HepG2 (cell line): ENCODE measurements around the gene C6orf15. TPM values are rescaled to one million over a fixed set of nuclear protein-coding genes. Genes with fewer than 3 reads are reported as not detected.

Source experiments
- FOXM1 ChIP-seq: sonication (generic); formaldehyde crosslinking; IDR thresholded peaks from 2 replicates; pipeline ENCODE4 v1.5.0; 2020; ENCODE audit warnings: missing genetic modification reagents
- NCOA5 ChIP-seq: sonication (generic); formaldehyde crosslinking; IDR thresholded peaks from 2 replicates; pipeline ENCODE4 v1.4.0; 2020; ENCODE audit warnings: missing genetic modification reagents
- NR3C1 ChIP-seq: sonication (generic); formaldehyde crosslinking; IDR thresholded peaks from 2 replicates; pipeline ENCODE4 v1.4.0; 2020; ENCODE audit warnings: missing genetic modification reagents
- REXO4 ChIP-seq: sonication (generic); formaldehyde crosslinking; IDR thresholded peaks from 2 replicates; pipeline ENCODE4 v1.8.0; 2022; ENCODE audit warnings: missing genetic modification reagents, mild to moderate bottlenecking, borderline replicate concordance
- THYN1 ChIP-seq: sonication (generic); formaldehyde crosslinking; IDR thresholded peaks from 2 replicates; pipeline ENCODE4 v1.8.1; 2023; ENCODE audit warnings: low read depth, mild to moderate bottlenecking, moderate library complexity, missing genetic modification reagents, borderline replicate concordance
- XBP1 ChIP-seq: sonication (generic); formaldehyde crosslinking; IDR thresholded peaks from 2 replicates; pipeline ENCODE4 v1.5.0; 2020; ENCODE audit warnings: missing genetic modification reagents
- ZNF550 ChIP-seq: sonication (generic); formaldehyde crosslinking; IDR thresholded peaks from 2 replicates; pipeline ENCODE4 v1.4.0; 2020; ENCODE audit warnings: mild to moderate bottlenecking, missing genetic modification reagents, borderline replicate concordance
- ZNF614 ChIP-seq: IDR thresholded peaks from 2 replicates; pipeline ENCODE4 v1.6.1; 2018; ENCODE audit warnings: missing biosample characterization, missing genetic modification reagents, inconsistent platforms, borderline replicate concordance
- polyA plus RNA-seq, 8 experiments: library from polyadenylated mRNA; depleted of rRNA in 3 of 8; stranded (reverse) in 7 of 8; unstranded in 1 of 8; fragments of >200 nt; fragmentation: Illumina TruSeq in 4 of 8; extraction: Trizol in 4 of 8; gene quantifications; 2 replicates each; pipeline versions ENCODE4 v1.2.1 to v1.2.3, GENCODE V29; 2011 to 2016; ENCODE audit warnings: low read depth in 4 of 8, missing spikeins in 1 of 8, mixed read lengths in 1 of 8; ENCODE audit not compliant: insufficient read depth in 1 of 8
- total RNA-seq, 5 experiments: library from RNA; depleted of rRNA; stranded (reverse); fragments of >200 nt; fragmentation: Illumina TruSeq; extraction: Trizol; gene quantifications; 2 replicates each; pipeline ENCODE4 v1.2.3, GENCODE V29; 2016; ENCODE audit warnings: low read depth in 1 of 5
- TF ChIP-seq, protein P1 (sequence below), 2 experiments: IDR thresholded peaks; 2 replicates each; pipeline ENCODE4 v1.6.1; 2011 to 2012; ENCODE audit warnings: low read length in 2 of 2, borderline replicate concordance in 1 of 2, low read depth in 1 of 2, mild to moderate bottlenecking in 1 of 2, moderate library complexity in 1 of 2
- TF ChIP-seq, protein P2 (sequence below): sonication (generic); formaldehyde crosslinking; IDR thresholded peaks from 2 replicates; pipeline ENCODE4 v1.4.0; 2020; ENCODE audit warnings: missing genetic modification reagents
- TF ChIP-seq, protein P3 (sequence below): sonication (generic); formaldehyde crosslinking; IDR thresholded peaks from 2 replicates; pipeline ENCODE4 v1.4.0; 2020; ENCODE audit warnings: missing genetic modification reagents
- TF ChIP-seq, protein P4 (sequence below): sonication (generic); formaldehyde crosslinking; IDR thresholded peaks from 2 replicates; pipeline ENCODE4 v1.8.1; 2022; ENCODE audit warnings: low read depth, mild to moderate bottlenecking, missing genetic modification reagents
- TF ChIP-seq, protein P5 (sequence below): sonication (generic); formaldehyde crosslinking; IDR thresholded peaks from 2 replicates; pipeline ENCODE4 v1.4.0; 2020; ENCODE audit warnings: missing genetic modification reagents, low read depth, mild to moderate bottlenecking, borderline replicate concordance

The C6orf15 gene
- total and polyA plus RNA-seq, 2 of the 13 experiments (the other 11 are each of a cell fraction or from before 2014, with no cell fraction given), result not detected

DNA sequence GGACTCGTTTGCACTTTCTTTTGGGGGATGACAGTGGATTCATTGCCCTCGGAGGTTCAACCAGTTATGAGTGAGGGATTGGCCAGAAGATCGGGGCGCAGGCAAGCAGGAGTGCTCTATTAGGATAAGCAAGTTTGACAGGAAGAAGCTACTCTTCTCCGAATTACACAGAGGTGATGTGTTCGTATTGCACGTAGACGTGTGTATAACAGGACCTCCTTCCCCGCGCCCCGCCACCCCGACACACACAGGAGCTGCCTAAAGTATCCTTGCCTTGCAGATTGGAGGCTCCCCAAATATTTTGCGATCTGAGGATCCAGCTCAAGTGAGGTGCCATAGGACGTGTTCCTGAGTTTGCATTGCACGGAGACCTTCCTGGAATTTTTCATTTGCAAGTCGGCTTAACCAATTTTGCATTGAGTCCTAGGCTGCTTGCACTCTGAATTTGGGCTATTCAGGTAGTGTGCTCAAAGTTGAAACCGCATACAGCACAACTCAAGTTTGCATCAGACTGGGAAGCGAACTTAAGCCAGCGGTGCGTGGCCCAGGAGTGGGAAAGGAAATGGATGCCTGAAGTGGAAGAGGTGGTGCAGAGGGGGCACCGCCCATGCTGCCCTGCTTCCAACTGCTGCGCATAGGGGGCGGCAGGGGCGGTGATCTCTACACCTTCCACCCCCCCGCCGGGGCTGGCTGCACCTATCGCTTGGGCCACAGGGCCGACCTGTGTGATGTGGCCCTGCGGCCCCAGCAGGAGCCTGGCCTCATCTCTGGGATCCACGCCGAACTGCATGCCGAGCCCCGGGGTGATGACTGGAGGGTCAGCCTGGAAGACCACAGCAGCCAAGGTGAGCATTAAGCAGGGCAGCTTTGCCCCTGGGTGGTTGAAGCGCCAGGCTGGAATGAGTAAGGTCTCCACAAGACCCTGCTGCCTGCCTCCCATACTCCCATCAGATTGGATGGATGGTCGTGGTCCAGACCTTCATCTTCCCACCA lies 46.8 kb upstream of the C6orf15 start (continued):
- TF ChIP-seq THYN1 (CRISPR knock-in tag), result no peak
- TF ChIP-seq, protein P1, sequence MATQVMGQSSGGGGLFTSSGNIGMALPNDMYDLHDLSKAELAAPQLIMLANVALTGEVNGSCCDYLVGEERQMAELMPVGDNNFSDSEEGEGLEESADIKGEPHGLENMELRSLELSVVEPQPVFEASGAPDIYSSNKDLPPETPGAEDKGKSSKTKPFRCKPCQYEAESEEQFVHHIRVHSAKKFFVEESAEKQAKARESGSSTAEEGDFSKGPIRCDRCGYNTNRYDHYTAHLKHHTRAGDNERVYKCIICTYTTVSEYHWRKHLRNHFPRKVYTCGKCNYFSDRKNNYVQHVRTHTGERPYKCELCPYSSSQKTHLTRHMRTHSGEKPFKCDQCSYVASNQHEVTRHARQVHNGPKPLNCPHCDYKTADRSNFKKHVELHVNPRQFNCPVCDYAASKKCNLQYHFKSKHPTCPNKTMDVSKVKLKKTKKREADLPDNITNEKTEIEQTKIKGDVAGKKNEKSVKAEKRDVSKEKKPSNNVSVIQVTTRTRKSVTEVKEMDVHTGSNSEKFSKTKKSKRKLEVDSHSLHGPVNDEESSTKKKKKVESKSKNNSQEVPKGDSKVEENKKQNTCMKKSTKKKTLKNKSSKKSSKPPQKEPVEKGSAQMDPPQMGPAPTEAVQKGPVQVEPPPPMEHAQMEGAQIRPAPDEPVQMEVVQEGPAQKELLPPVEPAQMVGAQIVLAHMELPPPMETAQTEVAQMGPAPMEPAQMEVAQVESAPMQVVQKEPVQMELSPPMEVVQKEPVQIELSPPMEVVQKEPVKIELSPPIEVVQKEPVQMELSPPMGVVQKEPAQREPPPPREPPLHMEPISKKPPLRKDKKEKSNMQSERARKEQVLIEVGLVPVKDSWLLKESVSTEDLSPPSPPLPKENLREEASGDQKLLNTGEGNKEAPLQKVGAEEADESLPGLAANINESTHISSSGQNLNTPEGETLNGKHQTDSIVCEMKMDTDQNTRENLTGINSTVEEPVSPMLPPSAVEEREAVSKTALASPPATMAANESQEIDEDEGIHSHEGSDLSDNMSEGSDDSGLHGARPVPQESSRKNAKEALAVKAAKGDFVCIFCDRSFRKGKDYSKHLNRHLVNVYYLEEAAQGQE (IDR thresholded peaks at IDR 0.05; ENCODE audit: borderline replicate concordance in 1 of 2, low read depth in 1 of 2, low read length in 2 of 2), result no peak
- TF ChIP-seq REXO4, result no peak
- no peak for TF ChIP-seq NR3C1 (CRISPR knock-in tag)
- TF ChIP-seq, protein P2, sequence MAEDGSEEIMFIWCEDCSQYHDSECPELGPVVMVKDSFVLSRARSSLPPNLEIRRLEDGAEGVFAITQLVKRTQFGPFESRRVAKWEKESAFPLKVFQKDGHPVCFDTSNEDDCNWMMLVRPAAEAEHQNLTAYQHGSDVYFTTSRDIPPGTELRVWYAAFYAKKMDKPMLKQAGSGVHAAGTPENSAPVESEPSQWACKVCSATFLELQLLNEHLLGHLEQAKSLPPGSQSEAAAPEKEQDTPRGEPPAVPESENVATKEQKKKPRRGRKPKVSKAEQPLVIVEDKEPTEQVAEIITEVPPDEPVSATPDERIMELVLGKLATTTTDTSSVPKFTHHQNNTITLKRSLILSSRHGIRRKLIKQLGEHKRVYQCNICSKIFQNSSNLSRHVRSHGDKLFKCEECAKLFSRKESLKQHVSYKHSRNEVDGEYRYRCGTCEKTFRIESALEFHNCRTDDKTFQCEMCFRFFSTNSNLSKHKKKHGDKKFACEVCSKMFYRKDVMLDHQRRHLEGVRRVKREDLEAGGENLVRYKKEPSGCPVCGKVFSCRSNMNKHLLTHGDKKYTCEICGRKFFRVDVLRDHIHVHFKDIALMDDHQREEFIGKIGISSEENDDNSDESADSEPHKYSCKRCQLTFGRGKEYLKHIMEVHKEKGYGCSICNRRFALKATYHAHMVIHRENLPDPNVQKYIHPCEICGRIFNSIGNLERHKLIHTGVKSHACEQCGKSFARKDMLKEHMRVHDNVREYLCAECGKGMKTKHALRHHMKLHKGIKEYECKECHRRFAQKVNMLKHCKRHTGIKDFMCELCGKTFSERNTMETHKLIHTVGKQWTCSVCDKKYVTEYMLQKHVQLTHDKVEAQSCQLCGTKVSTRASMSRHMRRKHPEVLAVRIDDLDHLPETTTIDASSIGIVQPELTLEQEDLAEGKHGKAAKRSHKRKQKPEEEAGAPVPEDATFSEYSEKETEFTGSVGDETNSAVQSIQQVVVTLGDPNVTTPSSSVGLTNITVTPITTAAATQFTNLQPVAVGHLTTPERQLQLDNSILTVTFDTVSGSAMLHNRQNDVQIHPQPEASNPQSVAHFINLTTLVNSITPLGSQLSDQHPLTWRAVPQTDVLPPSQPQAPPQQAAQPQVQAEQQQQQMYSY (CRISPR knock-in tag), result no peak
- TF ChIP-seq, protein P3, sequence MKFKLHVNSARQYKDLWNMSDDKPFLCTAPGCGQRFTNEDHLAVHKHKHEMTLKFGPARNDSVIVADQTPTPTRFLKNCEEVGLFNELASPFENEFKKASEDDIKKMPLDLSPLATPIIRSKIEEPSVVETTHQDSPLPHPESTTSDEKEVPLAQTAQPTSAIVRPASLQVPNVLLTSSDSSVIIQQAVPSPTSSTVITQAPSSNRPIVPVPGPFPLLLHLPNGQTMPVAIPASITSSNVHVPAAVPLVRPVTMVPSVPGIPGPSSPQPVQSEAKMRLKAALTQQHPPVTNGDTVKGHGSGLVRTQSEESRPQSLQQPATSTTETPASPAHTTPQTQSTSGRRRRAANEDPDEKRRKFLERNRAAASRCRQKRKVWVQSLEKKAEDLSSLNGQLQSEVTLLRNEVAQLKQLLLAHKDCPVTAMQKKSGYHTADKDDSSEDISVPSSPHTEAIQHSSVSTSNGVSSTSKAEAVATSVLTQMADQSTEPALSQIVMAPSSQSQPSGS (CRISPR knock-in tag), result no peak
- no peak for TF ChIP-seq NCOA5 (CRISPR knock-in tag)
- no peak for TF ChIP-seq XBP1
- no peak for TF ChIP-seq FOXM1 (CRISPR knock-in tag)
- TF ChIP-seq ZNF614 (CRISPR knock-in tag), result no peak
- TF ChIP-seq, protein P4, sequence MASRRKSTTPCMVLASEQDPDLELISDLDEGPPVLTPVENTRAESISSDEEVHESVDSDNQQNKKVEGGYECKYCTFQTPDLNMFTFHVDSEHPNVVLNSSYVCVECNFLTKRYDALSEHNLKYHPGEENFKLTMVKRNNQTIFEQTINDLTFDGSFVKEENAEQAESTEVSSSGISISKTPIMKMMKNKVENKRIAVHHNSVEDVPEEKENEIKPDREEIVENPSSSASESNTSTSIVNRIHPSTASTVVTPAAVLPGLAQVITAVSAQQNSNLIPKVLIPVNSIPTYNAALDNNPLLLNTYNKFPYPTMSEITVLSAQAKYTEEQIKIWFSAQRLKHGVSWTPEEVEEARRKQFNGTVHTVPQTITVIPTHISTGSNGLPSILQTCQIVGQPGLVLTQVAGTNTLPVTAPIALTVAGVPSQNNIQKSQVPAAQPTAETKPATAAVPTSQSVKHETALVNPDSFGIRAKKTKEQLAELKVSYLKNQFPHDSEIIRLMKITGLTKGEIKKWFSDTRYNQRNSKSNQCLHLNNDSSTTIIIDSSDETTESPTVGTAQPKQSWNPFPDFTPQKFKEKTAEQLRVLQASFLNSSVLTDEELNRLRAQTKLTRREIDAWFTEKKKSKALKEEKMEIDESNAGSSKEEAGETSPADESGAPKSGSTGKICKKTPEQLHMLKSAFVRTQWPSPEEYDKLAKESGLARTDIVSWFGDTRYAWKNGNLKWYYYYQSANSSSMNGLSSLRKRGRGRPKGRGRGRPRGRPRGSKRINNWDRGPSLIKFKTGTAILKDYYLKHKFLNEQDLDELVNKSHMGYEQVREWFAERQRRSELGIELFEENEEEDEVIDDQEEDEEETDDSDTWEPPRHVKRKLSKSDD (CRISPR knock-in tag), result no peak
- TF ChIP-seq, protein P5, sequence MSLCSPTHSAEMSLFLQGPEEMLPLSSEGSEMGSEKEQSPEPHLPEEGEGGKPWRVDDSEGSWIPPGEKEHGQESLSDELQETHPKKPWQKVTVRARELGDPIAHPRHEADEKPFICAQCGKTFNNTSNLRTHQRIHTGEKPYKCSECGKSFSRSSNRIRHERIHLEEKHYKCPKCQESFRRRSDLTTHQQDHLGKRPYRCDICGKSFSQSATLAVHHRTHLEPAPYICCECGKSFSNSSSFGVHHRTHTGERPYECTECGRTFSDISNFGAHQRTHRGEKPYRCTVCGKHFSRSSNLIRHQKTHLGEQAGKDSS, result no peak
- no peak for TF ChIP-seq ZNF550 (CRISPR knock-in tag)
